Prostate gland (tissue), 2 donors: Measurements from ENCODE around the gene GFRA4. TPM values are rescaled to one million over a fixed set of nuclear protein-coding genes. Genes with fewer than 3 reads are reported as not detected.

Experiments
- DNase-seq: peaks from one replicate; pipeline ENCODE4 v3.0.0-alpha.2; 2019; ENCODE audit warnings: low spot score
- H3K27ac ChIP-seq, 2 donors: fragments of 200-600 bp; sonication (generic); 2 replicates each; pipeline ENCODE4 v1.5.1; 2017 to 2019
- H3K27me3 ChIP-seq: fragments of 200-600 bp; sonication (generic); replicated peaks from 2 replicates; pipeline ENCODE4 v1.5.1; 2019; ENCODE audit not compliant: insufficient read depth
- H3K36me3 ChIP-seq, 2 donors: fragments of 200-600 bp; sonication (generic); 1 replicate in 1 of 2; 2 replicates in 1 of 2; pipeline versions ENCODE4 v1.5.1 to v1.8.1; 2017 to 2019
- H3K4me1 ChIP-seq: fragments of 200-600 bp; sonication (generic); replicated peaks from 2 replicates; pipeline ENCODE4 v1.5.1; 2019
- H3K4me3 ChIP-seq, 2 donors: fragments of 200-600 bp; sonication (generic); 2 replicates each; pipeline ENCODE4 v1.5.1; 2017 to 2019
- H3K9me3 ChIP-seq: fragments of 200-600 bp; sonication (generic); 2 replicates; pipeline ENCODE4 v1.5.1; 2017
- CTCF ChIP-seq, 4 experiments: fragments of 200-600 bp in 2 of 4; fragments of 450-650 bp in 2 of 4; sonication (generic) in 2 of 4; IDR thresholded peaks; 1 replicate in 3 of 4; 2 replicates in 1 of 4; pipeline ENCODE4 v1.5.1; 2016 to 2019; ENCODE audit warnings: antibody characterized with exemption in 4 of 4, mild to moderate bottlenecking in 2 of 4, moderate library complexity in 2 of 4
- POLR2A ChIP-seq: fragments of 450-650 bp; IDR thresholded peaks from one replicate; pipeline ENCODE4 v1.6.1; 2016; ENCODE audit warnings: antibody characterized with exemption, mild to moderate bottlenecking
- POLR2AphosphoS5 ChIP-seq: sonication (generic); formaldehyde crosslinking; IDR thresholded peaks from one replicate; pipeline ENCODE4 v1.6.1; 2017; ENCODE audit warnings: antibody characterized with exemption
- WGBS: methylation state at CpG from one replicate; pipeline ENCODE4 v1.1.5; 2018; 5-methylcytosine and 5-hydroxymethylcytosine counted together
- intact Hi-C: fragments of 100-400 bp; cut with DNase I; formaldehyde crosslinking; loops from one replicate; pipeline ENCODE4 v1.14.2; 2022
- total RNA-seq, 2 donors: library from RNA; depleted of rRNA; stranded (reverse); fragments of >200 nt; gene quantifications; one replicate each; pipeline ENCODE4 v1.1.0, GENCODE V29; 2016

GFRA4 gene
- total RNA-seq, 2 donors from 2014 or later = not detected

- intact Hi-C loops = no loop called here
- WGBS = 78% methylated on average over 7 of the region's 7 CpGs
- peaks cover 20% of the 10 kb centered on the region for H3K27me3 ChIP-seq
- no peak for DNase-seq
- no peak for TF ChIP-seq POLR2AphosphoS5
- no peak for TF ChIP-seq CTCF (IDR thresholded peaks at IDR 0.05)
- TF ChIP-seq POLR2A = no peak
- no peaks in the 10 kb centered on the region for H3K36me3 ChIP-seq
- no peaks in the 10 kb centered on the region for H3K9me3 ChIP-seq
- H3K4me3 ChIP-seq = no peak overlapping the region
- no peak overlapping the region for H3K27ac ChIP-seq
- no peaks in the 10 kb centered on the region for H3K4me1 ChIP-seq
Observed at GRCh38 chr20:3658019-3658715, 5.0 kb downstream of the GFRA4 start.

GRCh38 chr20:3655131-3655405, 8.1 kb downstream of the GFRA4 start:
- H3K9me3 ChIP-seq = no peaks in the 10 kb centered on the region
- 70% methylated on average over 4 of the region's 4 CpGs for WGBS
- peaks cover 5% of the 10 kb centered on the region for H3K27me3 ChIP-seq
- intact Hi-C loops = no loop called here
- no peaks in the 10 kb centered on the region for H3K4me1 ChIP-seq
- DNase-seq = no peak
- H3K36me3 ChIP-seq = no peaks in the 10 kb centered on the region
- no peak overlapping the region for H3K4me3 ChIP-seq
- H3K27ac ChIP-seq = no peak overlapping the region
- TF ChIP-seq POLR2A (no peak), CTCF (IDR thresholded peaks at IDR 0.05) (no peak), POLR2AphosphoS5 (no peak)

- intact Hi-C loops = no loop called here
- Histone ChIP-seq H3K36me3 (no peaks in the 10 kb centered on the region), H3K4me1 (no peaks in the 10 kb centered on the region), H3K4me3 (no peak overlapping the region), H3K27ac (no peak overlapping the region), H3K27me3 (peaks cover 5% of the 10 kb centered on the region), H3K9me3 (no peaks in the 10 kb centered on the region)
- TF ChIP-seq POLR2AphosphoS5 (no peak), POLR2A (no peak), CTCF (IDR thresholded peaks at IDR 0.05) (no peak)
- no peak for DNase-seq
- WGBS = 71% methylated on average over 17 of the region's 17 CpGs
Observed at GRCh38 chr20:3654326-3655130, 8.7 kb downstream of the GFRA4 start.

- no peak for TF ChIP-seq POLR2A
- TF ChIP-seq POLR2AphosphoS5 = no peak
- TF ChIP-seq CTCF (IDR thresholded peaks at IDR 0.05) = no peak
- Histone ChIP-seq H3K36me3 (no peaks in the 10 kb centered on the region), H3K4me1 (no peaks in the 10 kb centered on the region), H3K9me3 (no peaks in the 10 kb centered on the region), H3K27me3 (no peaks in the 10 kb centered on the region), H3K4me3 (no peak overlapping the region), H3K27ac (no peak overlapping the region)
- WGBS = 50% methylated on average over 2 of the region's 2 CpGs
- intact Hi-C loops = no loop called here
- no peak for DNase-seq
Observed at GRCh38 chr20:3653921-3654320, 9.3 kb downstream of the GFRA4 start.
